Peyer's patch (tissue), 4 donors: ENCODE data around the gene EFNA2. TPM values are rescaled to one million over a fixed set of nuclear protein-coding genes. Genes with fewer than 3 reads are reported as not detected.

Experiments
- DNase-seq, 3 donors: peaks; one replicate each; pipeline ENCODE4 v3.0.0-alpha.2; 2017 to 2019
- H3K27ac ChIP-seq, 4 donors: fragments of 200-600 bp; sonication (generic); one replicate each; pipeline ENCODE4 v1.5.1; 2016 to 2019
- H3K27me3 ChIP-seq, 2 donors: fragments of 200-600 bp; sonication (generic); one replicate each; pipeline ENCODE4 v1.5.1; 2019
- H3K36me3 ChIP-seq, 3 donors: fragments of 200-600 bp; sonication (generic); one replicate each; pipeline ENCODE4 v1.5.1; 2016 to 2019
- H3K4me1 ChIP-seq, 4 donors: fragments of 200-600 bp; sonication (generic); one replicate each; pipeline ENCODE4 v1.5.1; 2016 to 2019
- H3K4me3 ChIP-seq, 4 donors: fragments of 200-600 bp; sonication (generic); 1 replicate in 3 of 4; 2 replicates in 1 of 4; pipeline ENCODE4 v1.5.1; 2016 to 2019; ENCODE audit warnings: mild to moderate bottlenecking in 1 of 4
- H3K9me3 ChIP-seq, 4 donors: fragments of 200-600 bp; sonication (generic); one replicate each; pipeline ENCODE4 v1.5.1; 2016 to 2019; ENCODE audit warnings: mild to moderate bottlenecking in 1 of 4
- CTCF ChIP-seq, 6 experiments: fragments of 450-650 bp in 4 of 6; fragments of 200-600 bp in 2 of 6; sonication (generic) in 1 of 6; IDR thresholded peaks; one replicate each; pipeline ENCODE4 v1.5.1; 2017 to 2019; ENCODE audit warnings: antibody characterized with exemption in 6 of 6, mild to moderate bottlenecking in 3 of 6, moderate library complexity in 1 of 6
- POLR2A ChIP-seq, 2 donors: fragments of 450-650 bp; IDR thresholded peaks; one replicate each; pipeline ENCODE4 v1.5.1; 2017; ENCODE audit warnings: antibody characterized with exemption in 2 of 2, mild to moderate bottlenecking in 2 of 2, moderate library complexity in 2 of 2
- total RNA-seq, 4 donors: library from RNA; depleted of rRNA; stranded (reverse); fragments of >200 nt; gene quantifications; one replicate each; pipeline ENCODE4 v1.1.0, GENCODE V29; 2016

The EFNA2 gene
- total RNA-seq, 4 donors from 2014 or later: 21.5 to 34.1 (median 32.3) TPM

GRCh38 chr19:1271528-1272422, 13.9 kb upstream of the EFNA2 start:
- peak overlapping the region in 3 of 4 donors; percentile 77 to 97 (median 87) for H3K4me3 ChIP-seq
- H3K4me1 ChIP-seq: peaks cover 9 to 83% (median 65%) of the 10 kb centered on the region in 4 donors
- DNase-seq: no peak
- peak overlapping the region in 3 of 4 donors; percentile 9 to 99 (median 99) for H3K27ac ChIP-seq
- H3K27me3 ChIP-seq: no peaks in the 10 kb centered on the region
- peaks cover 0 to 44% (median 0%) of the 10 kb centered on the region in 3 donors for H3K36me3 ChIP-seq
- H3K9me3 ChIP-seq: no peaks in the 10 kb centered on the region
- no peak for TF ChIP-seq CTCF (IDR thresholded peaks at IDR 0.05)
- no peak for TF ChIP-seq POLR2A (IDR thresholded peaks at IDR 0.05)

- TF ChIP-seq CTCF (IDR thresholded peaks at IDR 0.05): no peak
- TF ChIP-seq POLR2A (IDR thresholded peaks at IDR 0.05): no peak
- Histone ChIP-seq H3K36me3 (peaks cover 0 to 44% (median 0%) of the 10 kb centered on the region in 3 donors), H3K27me3 (no peaks in the 10 kb centered on the region), H3K4me3 (peak overlapping the region in 1 of 4 donors; percentile 77), H3K4me1 (peaks cover 5 to 79% (median 59%) of the 10 kb centered on the region in 4 donors), H3K9me3 (no peaks in the 10 kb centered on the region), H3K27ac (peak overlapping the region in 3 of 4 donors; percentile 23 to 99 (median 99))
- no peak for DNase-seq
Measured at GRCh38 chr19:1272423-1273262, 13.0 kb upstream of the EFNA2 start.

GRCh38 chr19:1273263-1274041, 12.2 kb upstream of the EFNA2 start:
- Histone ChIP-seq H3K4me1 (peaks cover 2 to 71% (median 52%) of the 10 kb centered on the region in 4 donors), H3K4me3 (no peak overlapping the region), H3K27ac (peak overlapping the region in 3 of 4 donors; percentile 23 to 99 (median 98)), H3K9me3 (no peaks in the 10 kb centered on the region), H3K36me3 (peaks cover 0 to 44% (median 0%) of the 10 kb centered on the region in 3 donors), H3K27me3 (no peaks in the 10 kb centered on the region)
- DNase-seq: no peak
- no peak for TF ChIP-seq CTCF (IDR thresholded peaks at IDR 0.05)
- no peak for TF ChIP-seq POLR2A (IDR thresholded peaks at IDR 0.05)

- H3K4me3 ChIP-seq: peak overlapping the region in 3 of 4 donors; percentile 85 to 90 (median 89)
- TF ChIP-seq CTCF (IDR thresholded peaks at IDR 0.05): no peak
- TF ChIP-seq POLR2A (IDR thresholded peaks at IDR 0.05): no peak
- H3K36me3 ChIP-seq: peaks cover 0 to 50% (median 0%) of the 10 kb centered on the region in 3 donors
Measured at GRCh38 chr19:1274081-1274851, 11.4 kb upstream of the EFNA2 start.

More at GRCh38 chr19:1274081-1274851, 11.4 kb upstream of the EFNA2 start:
- peaks cover 0 to 67% (median 48%) of the 10 kb centered on the region in 4 donors for H3K4me1 ChIP-seq
- H3K27ac ChIP-seq: peak overlapping the region; percentile 95 to 100 (median 98)
- DNase-seq: no peak
- no peaks in the 10 kb centered on the region for H3K27me3 ChIP-seq
- H3K9me3 ChIP-seq: no peaks in the 10 kb centered on the region
